Stimulated activated CD8-positive, alpha-beta memory T cell treated with anti-CD3 and anti-CD28 coated beads, Interleukin-7, amount 100 ng/mL, for 4 hours (primary cell): ENCODE results near the gene GRPEL2.
A peak's percentile ranks its signal among the peaks of the same experiment; 100 is the strongest.

Experiments used
- DNase-seq, 2 donors: peaks; one replicate each; pipeline ENCODE4 v3.0.0-alpha.2; 2020; ENCODE audit warnings: low read depth in 2 of 2

Gene GRPEL2

DNA sequence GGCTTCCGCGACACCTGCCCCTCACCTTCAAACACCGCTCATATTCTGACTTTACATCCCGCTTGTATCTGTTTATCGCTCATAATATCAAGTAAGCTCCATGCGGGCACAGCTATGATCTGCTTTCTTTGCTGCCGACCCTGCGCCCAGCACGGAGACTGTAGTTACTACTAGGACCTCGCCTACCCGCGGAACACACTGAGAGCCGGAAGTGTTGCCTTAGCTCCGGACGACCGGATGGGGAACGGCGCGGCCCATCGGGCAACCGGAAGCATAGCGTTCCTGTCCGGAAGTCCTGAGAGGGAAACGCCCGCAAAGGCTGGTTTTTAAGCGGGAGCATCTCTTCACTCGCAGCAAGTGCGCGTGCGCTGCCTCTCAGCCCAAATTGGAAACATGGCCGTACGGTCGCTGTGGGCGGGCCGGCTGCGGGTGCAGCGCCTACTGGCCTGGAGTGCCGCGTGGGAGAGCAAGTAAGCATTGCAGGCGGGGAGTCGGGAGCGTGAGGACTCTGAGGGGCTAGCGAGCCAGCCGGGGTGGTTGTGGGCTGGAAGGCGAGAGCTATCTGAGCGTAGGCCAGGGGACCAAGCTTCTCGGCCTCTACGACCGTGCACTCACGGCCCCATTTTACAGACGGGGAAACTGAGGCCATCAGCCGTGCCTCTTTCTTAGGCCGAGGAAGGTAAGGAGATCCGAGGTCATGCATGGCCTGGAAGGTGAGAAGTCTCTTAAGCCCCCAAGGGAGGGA lies at the start of gene GRPEL2:
Gene GRPEL2 (plus strand): TSS at position 353 of the 745 bp plus-strand sequence. CDS start 41 bp downstream, at position 394.
- DNase-seq = peak; percentile 84 to 89

GRCh38 chr5:149297340-149298025 lies 47.8 kb upstream of the GRPEL2 start:
- DNase-seq = no peak

DNA sequence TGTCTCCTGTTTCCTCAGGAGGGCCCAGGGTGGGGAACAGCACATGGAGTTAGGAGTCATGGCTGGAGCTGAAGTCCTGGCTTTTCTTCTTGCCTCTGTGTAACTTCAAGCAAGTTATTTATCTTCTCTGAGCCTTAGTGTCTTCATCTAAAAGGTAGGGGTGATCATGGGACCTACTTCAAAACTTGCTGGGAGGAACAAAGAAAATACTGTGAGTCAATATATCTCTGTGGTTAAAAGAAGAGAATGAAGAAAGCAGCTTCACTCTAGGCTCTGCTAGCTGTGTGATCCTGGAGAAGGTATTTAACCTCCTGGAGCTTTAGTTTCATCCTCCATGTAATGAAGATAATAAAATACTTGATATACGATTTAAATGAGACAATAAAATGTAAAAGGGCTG lies 47.1 kb upstream of the GRPEL2 start:
- DNase-seq = no peak

- no peak for DNase-seq
These were observed 46.4 kb upstream of the GRPEL2 start for GRCh38 chr5:149298842-149299404.

- DNase-seq = no peak
These were observed 45.7 kb upstream of the GRPEL2 start for GRCh38 chr5:149299451-149300054.

GRCh38 chr5:149300441-149300840 lies 44.9 kb upstream of the GRPEL2 start:
- DNase-seq = no peak

DNA sequence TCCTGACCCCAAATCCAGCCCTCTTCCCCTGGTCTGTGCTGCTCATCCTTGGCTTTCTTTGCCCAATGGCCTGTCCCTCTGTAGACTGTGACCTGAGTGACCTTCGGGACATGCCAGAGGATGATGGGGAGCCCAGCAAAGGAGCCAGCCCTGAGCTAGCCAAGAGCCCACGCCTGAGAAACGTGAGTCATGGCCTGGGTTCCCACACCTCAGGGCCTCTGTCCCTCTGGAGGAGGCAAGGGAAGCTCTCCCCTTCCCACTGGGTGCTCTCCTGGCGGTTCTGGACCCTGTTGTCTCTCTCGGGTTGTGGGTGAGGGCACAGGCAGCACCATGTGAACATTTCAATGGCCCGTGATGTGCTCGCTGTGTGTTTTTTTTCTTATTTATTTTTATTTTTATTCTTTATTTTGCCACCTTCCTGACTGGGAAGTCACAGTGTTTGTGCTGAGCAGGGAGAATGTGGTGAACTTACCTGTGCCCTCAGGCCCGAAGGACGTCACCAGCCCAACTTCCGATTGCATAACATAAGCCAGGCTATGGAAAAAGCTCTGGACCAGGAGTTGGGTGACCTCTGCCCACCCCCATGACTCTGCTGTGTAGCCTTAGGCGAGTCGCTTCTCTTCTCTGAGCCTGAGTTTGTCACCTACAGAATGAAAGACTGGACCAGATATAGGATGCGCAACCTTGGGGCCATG lies 44.1 kb upstream of the GRPEL2 start:
- no peak for DNase-seq

DNA sequence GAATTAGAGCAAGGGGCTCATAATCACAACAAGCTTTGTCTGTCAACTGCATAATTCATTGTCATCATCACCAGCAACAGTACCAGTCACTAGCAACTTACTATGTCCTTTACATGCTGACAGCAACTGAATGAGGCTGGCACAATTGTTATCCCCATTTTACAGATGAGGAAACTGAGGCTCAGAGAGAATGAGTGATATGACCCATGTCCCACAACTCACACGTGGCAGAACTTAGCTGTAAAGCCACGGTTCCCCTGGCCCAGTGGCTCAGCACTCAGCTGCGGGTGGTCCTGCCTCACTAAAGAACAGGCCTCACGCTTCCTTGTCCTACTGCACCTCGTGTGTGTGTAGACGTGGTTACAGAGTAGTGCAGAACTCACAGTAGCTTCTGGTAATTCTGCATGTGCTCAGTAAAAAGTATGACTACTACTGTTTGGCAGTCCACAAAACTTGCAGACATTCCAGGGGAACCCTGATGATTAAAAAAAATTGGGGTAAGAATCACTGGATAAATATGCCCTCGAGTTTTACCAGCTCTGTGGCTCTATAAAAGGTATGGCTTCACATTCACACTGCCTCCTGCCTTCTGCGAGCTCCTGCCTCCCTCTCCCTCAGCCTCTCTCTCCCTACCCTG lies 43.4 kb upstream of the GRPEL2 start:
- DNase-seq = no peak

DNA sequence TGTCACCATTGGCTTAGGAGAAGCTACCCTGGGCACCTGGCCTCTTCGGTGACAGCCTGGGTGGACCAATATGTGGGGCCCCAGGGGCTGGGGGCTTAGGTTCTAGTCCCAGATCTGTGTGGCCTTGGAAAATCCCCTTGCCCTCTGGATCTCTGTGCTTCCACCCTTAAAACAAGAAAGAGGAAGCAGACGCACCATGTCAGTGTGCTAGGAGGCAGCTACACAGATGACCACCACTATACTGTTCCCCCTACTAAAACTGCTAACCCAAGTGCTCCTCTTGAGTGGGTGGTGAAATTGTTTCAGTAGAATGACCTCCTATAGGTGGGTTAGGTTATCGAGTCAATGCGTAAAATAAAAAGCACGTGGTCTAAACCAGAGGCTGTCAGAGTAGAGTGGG lies 42.7 kb upstream of the GRPEL2 start:
- no peak for DNase-seq

GRCh38 chr5:149303210-149303609 lies 42.1 kb upstream of the GRPEL2 start:
- no peak for DNase-seq

GRCh38 chr5:149304195-149305078 lies 40.9 kb upstream of the GRPEL2 start:
- no peak for DNase-seq

DNA sequence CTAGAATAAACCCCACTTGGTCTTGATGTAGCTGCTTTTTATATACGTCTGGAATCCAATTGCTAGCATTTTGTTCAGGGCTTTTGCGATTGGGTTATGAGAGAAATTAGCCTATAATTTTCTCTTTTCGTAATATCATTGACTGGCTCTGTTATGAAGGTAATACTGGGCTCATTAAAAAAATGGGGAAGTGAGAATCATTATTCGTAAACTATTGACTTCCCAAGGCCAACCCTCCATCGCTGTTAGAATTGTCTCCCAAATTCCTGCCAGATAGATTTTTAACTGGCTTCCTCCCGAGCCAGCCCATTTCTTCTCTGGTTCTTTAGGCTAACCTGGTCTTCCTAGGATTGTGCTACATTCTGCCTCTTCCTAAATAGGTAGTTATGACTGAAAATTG lies 35.9 kb upstream of the GRPEL2 start:
- no peak for DNase-seq

DNA sequence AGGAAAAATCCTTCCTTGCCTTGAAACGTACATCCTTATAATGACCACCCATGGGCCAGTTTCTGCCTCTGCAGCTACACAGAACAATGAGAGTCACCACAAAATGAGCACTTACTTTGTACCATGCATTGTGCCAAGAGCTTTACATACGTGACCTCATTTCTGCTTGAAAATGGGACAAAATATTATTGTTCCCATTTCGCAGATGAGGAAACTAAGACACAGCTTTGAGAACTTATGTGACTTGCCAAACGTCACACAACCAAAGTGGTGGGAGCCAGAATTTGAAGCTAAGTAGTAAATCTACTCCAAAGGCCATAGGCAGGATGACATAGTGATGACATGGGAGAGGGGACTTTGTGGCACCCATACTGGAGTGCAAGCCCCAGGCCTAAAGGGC lies 34.8 kb upstream of the GRPEL2 start:
- no peak for DNase-seq

- no peak for DNase-seq
These were observed 34.2 kb upstream of the GRPEL2 start for GRCh38 chr5:149310947-149311658.

DNA sequence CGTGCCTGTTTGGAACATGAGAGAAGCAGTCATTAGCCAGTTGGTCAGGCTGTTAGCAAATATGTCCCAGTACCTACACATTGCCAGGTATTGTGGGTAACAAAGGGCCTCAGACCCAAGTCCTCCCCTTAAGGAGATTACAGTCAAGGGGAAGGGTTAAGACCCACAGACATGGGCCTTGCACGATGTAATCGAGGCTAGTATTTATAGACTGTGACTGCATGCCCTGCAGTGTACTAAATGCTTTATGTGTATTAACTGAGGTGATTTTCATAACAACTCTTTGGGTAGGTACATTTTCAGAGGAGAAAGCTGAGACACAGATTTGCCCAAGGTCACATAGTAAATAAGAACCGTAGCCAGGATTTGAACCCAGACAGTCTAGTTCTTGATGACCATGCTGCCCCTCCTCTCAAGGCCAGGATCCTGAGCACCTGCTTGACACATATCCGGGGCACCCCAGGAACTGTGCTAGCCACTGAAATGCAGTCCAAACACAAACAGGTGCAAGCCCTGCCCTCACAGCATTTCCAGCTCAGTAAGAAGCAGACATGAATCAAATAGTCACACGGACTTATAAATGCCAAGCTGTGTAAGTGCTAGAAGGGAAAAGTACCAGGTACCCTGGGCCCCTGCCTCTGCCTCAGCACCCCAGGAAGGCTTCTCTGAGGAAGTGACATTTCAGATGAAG lies 32.0 kb upstream of the GRPEL2 start:
- no peak for DNase-seq

- no peak for DNase-seq
These were observed 30.7 kb upstream of the GRPEL2 start for GRCh38 chr5:149314571-149315111.

GRCh38 chr5:149315753-149316152 lies 29.5 kb upstream of the GRPEL2 start:
- DNase-seq = no peak

GRCh38 chr5:149317281-149318048 lies 27.8 kb upstream of the GRPEL2 start:
- no peak for DNase-seq
